Cortex of kidney (tissue), 1 donor: ENCODE measurements around the gene TCF12.
A peak's percentile ranks its signal among the peaks of the same experiment; 100 is the strongest.

Experiments
- DNase-seq: peaks from one replicate; lab custom pipeline; 2025; lab: John Stamatoyannopoulos, UW

The TCF12 gene

DNA sequence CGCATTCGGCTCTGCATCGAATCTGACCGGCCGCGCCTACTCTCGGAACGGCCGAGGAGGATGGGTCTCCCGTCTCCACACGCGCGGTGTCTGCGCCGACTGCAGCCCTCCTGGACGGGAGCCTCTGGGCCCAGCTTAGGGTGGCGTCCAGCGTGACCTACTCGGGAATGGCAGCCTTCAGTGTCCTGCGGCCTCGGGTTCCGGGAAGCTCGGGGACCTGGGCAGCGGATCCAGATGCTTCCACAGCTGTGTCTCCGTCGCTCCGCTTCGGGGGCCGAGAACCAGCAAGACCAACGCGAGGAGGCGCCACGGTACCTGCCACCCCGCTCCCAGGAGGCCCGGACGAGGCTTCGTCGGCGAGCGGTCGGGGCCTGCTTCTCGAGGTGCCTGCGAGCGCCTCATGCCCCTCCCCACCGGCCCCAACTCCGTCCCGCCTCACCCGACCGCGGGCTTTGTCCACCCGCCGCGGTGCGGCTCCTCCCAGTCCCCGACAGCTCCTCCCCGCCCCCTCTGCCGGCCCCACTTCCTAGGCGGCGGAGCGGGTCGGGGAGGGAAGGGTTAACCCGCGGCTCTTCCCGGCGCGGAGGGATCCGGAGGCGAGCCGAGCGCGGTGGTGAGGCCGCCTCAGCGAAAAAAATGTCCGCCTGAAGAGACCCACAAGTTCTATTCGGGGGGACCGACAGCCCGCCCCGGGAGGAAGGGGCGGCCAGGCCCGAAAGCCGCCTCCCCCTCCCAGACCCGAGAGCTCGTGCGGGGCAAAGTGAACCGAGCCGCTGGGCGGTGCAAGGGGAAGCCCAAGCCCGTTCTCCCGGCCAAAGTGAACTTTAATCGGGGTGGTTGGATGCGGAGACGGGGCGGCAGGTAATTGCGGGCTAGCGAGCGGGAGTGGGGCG, at the start of gene TCF12:
Gene TCF12 (plus strand): TSS at position 599 of the 893 bp plus-strand sequence. CDS start 1,270 bp downstream, outside the sequence.
- DNase-seq = peak; percentile 73

DNA sequence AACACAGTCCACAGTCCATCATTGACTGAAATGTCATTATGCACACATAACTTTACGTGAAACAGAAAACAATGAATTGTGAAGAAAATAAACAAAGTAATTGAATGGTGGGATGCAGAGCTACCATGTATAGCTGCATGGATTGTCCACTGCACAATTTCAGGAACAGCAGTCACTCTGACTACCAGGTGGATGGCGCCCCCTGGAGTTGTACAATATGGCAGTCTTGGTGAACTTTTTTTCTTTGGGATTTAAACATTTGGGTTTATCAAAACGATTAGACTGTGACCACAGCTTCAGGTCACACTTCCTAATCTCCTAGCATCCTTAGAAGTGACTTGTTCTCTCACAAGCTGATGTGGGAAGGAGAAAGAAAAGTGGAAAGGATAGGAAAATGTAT, 48.9 kb upstream of the TCF12 start:
- DNase-seq = no peak

DNA sequence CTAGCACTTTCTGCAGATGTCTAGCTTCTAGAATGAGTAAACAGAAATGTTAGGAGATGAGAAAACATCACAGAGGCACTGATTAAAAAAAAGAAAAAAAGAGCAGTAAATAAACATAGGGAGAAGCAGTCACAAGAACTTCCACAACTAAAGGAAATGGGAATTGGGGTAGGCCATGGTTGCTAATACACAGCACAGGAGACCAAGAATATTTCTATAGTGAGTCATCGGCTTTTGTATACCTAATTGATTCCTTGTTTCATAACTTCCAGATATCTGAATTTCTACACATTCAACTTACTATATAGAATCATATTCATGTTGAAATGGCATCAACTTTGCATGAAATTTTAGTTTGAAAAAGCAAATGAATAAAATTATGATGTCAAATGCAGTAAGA, 47.3 kb upstream of the TCF12 start:
- DNase-seq = no peak

DNA sequence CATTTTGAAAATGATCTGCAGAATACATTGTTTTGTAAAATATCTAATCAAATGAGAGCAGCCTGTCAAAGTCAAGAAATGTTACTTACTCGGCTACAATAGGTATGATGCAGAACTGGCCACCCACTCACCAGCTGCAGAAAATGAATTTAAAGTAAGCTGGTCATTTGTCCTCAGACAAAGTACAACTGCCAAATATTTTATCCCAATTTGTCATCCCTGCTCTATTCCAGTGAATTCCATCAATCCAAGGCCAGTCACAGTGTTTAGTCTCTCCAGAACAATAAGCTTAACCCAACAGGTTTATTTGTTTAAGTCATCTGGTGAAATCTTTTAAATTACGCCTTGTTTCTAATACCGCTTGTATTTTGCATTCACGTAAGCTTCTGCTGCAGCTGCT, 46.6 kb upstream of the TCF12 start:
- no peak for DNase-seq

DNA sequence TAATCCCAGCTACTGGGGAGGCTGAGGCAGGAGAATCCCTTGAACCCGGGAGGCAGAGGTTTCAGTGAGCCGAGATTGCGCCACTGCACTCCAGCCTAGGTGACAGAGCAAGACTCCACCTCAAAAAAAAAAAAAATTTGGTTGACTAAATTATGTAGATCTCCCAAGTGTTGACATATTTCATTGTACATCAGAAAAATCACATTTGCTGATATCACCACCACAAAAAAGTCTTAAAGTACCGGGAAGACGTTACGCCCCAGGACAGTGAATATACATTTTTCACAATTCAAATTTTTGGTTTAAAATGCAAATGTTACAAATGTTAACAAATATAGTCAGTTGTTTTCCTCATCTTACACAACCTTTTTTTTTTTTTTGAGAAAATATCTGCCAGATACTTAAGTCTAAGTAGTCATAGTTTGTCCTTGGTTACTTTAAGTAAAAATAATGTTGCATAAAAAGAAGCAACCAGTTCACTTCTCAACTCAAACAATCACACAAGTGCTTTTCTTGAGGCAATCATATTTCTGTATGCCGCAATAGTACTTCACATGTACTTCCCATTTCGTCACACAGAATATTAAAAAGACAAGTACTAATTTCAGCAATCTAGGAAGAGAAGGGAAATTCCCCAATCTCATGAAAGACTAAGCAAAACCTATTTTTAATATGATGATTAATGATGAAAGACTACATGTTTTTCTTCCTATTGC, 41.0 kb upstream of the TCF12 start:
- DNase-seq = no peak

DNA sequence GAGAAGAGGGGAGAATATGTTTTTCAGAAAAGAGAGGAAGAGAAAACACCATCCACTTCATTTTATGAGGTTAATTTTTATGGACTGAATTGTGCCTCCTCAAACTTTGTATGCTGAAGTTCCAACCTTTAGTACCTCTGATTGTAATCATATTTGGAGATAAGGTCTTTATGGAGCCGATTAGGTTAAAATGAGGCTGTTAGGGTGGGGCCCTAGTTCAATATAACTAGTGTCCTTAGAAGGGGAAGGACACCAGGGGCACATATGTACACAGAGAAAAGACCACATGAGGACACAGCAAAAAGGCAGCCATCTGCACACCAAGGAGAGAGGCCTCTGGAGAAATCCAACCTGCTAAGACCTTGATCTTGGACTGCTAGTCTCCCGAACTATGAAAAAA, 38.9 kb upstream of the TCF12 start:
- no peak for DNase-seq

DNA sequence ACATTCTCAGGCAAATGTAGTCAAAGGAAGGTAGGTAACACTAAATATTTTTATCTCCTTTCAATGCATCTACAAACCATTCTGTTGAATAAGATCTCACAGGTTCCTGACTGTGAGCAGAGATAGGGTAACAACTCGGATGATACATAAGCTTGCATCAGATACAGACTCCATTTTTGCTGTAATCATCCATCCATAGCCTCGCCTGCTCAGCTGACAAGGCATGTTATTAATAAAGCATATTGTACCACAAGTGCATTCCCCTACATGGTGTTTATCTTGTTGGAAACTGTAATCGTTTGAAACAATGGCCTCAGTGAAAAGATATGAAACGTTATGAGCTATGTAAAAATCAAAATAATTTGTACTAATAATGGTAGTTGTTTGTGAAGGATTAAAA, 35.4 kb upstream of the TCF12 start:
- no peak for DNase-seq

DNA sequence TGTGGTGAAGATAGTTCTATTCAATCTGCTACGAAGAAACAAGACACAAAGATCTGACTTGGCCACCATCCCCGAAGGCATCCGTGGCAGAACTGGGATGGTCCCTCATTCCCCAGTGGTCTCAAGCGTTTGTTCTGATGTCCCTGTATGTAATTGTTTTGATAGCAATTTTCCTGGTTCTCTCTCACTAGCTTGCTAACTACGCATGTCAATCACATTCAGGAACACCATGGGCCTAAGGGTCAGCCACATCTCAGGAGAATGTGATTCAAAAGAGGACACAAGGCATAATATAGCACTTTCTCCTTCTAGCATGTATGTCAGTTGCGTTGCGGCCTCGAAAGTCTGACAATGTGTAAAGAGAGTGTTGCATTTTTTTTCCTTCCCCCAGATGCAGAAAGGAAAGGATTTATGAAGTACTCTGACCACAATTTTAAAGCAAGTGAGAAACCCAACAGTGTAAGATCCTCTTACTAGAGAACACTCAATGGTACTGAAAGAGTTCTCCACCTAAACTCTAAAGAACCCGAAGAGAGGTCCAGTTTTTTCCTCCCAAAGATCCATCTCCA, 32.0 kb upstream of the TCF12 start:
- DNase-seq = no peak

DNA sequence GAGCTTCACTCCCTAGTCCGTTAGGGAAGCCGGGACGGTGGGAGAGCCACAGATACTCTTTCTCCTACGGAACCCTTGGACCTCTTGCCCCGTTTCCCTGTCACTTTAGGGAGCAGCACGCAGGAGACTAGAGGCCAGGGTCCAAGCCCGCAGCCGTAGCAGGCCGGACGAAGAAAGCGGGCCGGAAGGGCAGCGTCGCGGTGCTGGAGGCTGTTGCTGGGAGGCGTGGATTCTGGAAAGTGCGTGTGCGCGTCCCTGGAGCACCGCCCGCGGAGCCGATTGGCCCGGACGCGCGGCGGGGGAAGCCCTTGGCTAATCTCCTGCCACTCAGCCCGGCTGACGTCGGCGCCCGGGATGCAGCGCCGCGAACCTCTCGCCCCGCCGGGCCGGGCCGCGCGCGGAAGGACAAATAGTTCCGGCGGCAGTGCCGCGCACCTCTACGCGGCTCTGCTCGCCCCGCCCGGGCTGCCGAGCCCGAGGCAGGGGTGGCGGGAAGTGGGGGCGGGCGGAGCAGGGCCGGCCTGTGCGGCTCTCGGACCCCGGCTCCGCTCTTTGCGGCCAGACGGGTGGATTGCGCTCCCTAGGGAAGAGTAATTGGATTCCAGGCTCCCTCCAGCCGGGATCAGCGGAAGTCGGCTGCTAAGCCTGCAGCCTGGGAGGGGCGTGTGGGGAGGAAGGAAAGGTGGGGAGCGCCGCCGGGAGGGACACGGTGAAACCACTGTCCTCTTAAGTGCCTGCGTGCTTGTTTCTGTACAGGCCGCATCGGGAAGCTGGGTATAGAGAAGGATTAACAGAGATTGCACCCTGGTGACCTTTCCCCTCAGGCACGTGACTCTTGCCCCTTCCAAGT, 31.3 kb upstream of the TCF12 start:
- peak; percentile 78 for DNase-seq

DNA sequence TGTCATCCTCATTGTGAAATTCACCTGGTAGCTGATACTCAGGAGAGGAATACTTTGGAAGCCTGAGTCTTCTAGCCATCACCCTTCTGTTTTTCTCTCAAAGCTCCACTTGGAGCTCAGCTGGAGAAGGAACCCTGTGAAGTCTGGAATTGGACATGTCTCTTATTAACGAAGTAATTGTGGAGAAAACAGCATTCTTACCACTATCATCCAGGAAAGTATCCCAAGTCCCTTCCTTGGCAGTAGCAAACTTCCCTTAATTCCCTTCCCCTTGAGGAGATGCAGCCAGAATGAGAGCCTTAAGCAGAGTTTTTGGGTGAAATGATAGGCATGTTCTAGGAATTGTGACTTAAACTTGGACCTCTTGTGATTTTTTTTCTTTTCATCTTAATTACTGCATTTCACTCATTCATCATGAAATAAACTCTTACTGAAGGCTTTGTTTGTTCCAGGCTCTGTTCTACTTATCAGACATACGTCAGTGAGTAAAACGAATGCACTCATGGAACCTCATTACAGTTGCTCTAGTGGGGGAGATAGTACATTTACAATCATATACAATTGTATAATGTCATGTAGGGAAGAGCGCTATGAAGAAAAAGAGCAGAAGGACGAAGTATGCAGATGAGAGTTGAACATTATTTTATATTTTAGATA, 30.5 kb upstream of the TCF12 start:
- DNase-seq = no peak

DNA sequence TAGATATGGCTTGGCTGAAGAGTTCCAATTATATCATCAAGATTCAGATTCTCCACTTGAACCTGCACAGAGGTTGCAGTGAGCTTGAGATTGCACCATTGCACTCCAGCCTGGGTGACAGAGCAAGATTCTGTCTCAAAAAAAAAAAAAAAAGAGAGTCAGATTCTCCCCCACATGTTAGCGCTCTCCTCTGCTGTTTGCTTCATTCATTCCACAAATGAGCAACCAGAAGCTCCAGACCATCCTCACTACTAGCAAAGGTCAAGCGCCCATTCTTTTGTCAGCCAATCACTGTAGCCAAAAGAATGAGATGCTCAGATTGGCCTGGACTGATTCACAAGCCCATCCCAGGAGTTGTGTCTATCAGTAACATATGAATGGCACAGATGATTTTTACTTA, 28.4 kb upstream of the TCF12 start:
- DNase-seq = no peak

DNA sequence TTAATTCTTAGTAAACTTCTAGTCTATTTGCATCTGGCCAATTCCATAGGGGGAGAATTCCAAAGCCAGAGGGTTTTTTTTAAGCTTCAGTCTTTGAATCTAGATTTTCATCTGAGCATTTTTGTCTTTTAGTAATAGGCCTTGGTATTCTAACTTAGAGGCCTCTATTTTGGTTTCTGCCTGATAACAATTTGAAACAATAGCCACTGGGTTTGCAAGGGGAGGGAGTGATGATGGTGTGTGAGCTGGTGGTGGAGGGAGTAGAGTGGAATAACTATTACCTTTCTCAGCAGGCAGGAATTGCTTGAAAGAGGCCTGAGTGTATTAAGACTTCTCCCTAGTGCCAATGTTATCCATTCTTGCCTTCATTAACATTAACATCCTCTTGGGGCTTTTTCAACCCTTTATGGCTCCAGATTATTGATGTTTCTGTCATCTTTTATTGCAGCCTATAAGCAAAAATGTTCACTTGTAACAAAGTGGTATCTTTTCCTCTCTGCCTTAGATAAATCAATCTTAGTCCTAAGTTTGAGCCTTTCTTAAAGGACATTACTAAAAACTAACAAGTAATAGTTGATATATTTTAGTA, 26.5 kb upstream of the TCF12 start:
- no peak for DNase-seq

DNA sequence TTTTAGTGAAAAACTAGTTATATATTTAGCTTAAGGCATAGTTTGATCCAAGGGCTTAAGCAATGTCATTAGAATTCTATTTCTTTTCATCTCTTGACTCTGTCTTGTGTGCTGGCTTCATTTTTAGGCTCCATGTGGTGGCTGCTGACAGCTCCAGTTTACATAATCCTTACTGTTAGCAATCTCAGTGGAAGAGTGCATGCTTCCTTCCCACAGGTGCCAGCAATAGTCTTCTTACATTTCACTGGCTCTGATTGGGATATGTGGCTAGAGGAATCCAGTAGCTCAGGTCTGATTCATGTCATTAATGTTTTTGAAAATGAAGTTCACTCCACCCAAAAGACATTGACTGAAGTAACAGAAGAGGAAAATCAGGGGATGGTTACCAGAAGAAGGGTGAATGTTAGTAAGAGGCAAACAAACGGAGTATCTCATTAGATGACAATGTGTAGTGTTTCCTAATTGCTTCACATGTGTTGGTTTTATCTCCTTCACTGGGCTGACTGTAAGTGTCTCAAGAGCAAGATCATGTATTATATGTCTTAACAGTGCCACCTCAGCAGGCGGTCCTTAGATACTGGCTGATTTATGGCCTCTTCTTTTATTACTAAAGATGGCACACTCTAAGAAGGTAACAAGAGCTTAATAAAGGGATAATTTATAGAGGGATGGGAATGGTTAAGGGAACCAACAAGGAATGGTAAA, 25.6 kb upstream of the TCF12 start:
- no peak for DNase-seq

DNA sequence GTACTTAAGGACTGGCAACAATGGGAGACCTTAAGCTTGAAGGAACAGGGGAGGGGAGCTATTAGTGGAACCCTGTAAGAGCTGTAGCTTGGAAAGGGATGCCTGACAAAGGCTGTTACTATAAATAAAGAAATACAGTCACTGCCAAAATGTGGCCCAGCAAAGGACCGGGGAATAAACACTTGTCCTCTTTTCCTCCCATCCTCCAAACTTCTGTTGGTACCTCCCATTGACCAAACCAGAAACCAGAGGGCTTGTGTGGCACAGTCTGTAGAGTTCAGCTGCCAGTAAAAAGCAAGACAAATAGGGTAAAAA, 25.1 kb upstream of the TCF12 start:
- no peak for DNase-seq

DNA sequence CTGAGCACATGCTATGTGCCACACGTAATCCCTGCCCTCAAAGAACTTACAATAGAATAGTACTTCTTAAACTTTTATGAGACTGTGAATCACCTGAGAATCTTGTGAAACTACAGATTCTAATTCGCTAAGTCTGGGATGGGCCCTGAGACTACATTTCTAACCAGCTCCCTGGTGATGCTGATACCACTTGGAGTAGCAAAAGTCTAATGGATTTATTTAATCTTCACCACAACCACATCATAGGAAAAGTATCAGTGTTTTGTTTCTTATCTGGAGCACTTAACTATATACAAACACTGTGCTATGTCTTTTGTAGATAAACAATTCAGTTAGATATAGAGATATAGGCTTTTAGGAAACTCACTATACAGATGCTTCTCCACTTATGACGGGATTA, 23.8 kb upstream of the TCF12 start:
- DNase-seq = no peak

DNA sequence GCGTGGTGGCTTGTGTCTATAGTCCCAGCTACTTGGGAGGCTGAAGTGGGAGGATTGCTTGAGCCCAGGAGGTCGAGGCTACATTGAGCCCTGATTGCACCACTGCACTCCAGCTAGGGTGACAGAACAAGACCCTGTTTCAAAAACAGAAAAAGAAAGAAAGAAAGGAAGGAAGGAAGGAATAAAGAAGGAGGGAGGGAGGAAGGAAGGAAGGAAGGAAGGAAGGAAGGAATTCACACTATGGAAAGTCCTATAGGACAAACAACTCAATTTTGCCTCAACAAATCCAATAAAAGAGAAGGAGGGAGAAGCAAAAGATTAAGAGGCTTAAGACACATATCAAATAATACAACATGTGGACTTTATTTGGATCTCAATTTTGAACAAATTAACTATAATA, 16.5 kb upstream of the TCF12 start:
- DNase-seq = no peak

DNA sequence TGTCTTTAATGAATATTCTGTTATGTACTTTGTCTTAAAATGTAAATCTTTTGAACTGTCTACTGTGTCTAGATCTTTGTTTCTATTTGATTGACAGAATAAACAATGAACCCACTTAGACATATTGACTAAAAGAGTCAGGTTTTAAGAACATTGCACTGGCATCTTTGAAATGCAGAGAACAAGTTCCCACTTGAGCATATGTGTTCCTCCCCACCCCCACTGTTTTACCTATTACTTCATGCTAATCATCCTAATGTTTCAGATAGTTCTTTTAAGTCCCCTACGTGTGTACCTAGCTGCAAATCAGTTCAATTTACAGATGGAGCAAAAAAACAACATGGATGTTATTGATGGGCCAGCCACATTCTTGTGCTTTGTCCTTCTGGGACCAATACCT, 11.7 kb upstream of the TCF12 start:
- DNase-seq = no peak

DNA sequence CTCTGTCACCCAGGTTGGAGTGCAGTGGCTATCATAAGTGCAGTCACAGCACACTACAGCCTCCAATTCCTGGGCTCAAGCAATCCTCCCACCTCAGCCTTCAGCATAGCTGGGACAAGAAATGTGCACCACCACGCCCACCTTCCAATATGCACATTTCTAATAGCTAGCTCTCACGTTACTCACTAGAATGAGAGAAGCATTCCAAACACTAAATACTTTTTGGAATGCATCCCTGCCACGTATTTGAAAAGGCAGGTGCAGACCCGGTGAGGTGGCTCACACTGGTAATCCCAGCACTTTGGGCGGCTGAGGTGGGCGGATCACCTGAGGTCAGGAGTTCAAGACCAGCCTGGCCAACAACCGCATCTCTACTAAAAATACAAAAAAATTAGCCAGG, 7.6 kb upstream of the TCF12 start:
- no peak for DNase-seq

DNA sequence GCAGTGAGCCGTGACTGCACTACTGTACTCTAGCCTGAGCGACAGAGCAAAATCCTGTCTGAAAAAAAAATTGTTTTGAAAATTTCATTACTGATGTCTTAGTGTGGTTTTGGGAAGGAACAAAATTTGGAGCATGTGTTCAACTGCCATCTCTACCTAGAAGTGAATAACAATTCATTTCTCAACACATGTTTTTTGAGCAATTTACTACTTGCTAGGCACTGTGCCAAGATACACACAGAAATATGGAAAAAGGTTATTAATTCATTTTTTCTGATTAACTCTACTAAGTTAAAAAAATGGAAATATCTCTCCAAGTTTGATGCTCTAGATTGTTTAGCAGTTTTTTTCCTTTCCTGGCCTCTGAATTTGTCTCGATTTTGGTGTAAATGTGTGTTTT, 5.2 kb upstream of the TCF12 start:
- DNase-seq = no peak

DNA sequence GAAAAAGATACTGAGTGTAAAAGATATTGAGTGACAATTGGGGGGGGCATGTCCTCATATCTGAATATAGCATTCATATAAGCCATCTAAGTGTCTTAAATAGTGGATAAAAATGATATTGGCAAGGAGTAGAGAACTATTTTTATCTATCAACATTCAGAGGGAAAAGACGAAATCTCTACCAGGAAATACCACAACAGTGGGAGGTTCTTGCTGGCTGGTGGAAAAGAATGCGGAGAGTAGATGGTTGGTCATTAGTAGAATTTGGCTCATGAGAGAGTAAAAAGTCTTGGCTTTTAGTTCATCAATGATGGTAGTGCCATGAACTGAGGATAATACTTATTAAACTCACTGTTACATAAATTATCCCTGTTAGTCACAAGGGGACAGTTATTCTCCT, 4.8 kb upstream of the TCF12 start:
- no peak for DNase-seq

DNA sequence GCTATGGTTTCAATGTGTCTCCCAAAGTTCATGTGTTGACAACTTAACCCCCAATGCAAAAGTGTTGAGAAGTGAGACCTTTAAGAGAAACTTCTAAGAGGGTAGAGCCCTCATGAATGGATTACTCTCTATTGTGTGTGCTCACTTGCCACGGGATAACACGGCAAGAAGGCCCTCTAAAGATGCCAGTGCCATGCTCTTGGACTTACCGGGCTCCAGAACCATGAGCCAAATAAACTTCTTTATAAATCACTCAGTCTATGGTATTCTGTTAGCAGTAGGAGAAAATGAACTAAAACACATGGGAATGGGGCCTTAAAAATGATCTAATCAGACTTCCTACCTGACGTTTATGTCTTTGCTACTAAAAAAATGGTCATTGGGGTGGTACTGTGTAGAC, 2.6 kb upstream of the TCF12 start:
- no peak for DNase-seq
